SK-N-SH treated with all-trans-retinoic acid at 6 μM for 48 hours (cell line): Measurements from ENCODE around the gene MAN1A1.

Experiments
- ATAC-seq: fragments of 200-7000 bp; cut with Tn5 transposase; 3 replicates; pipeline ENCODE4 v1.9.1; 2020; ENCODE audit warnings: mild to moderate bottlenecking, moderate library complexity
- ARNTL ChIP-seq: fragments of 450-650 bp; formaldehyde crosslinking; IDR thresholded peaks from 2 replicates; pipeline ENCODE4 v1.5.0; 2020; ENCODE audit warnings: low read depth, mild to moderate bottlenecking, moderate library complexity, borderline replicate concordance
- BACH2 ChIP-seq: fragments of 250-450 bp; sonication (Bioruptor Pico); IDR thresholded peaks from 2 replicates; pipeline ENCODE4 v1.9.0; 2021; ENCODE audit warnings: mild to moderate bottlenecking, borderline replicate concordance
- CREB5 ChIP-seq: fragments of 250-450 bp; sonication (Bioruptor Pico); IDR thresholded peaks from 2 replicates; pipeline ENCODE4 v1.5.1; 2020; ENCODE audit warnings: low read depth, mild to moderate bottlenecking, moderate library complexity
- CSDC2 ChIP-seq: fragments of 250-450 bp; sonication (Bioruptor Pico); IDR thresholded peaks from 2 replicates; pipeline ENCODE4 v1.5.0; 2020; ENCODE audit warnings: mild to moderate bottlenecking, moderate library complexity
- ESRRG ChIP-seq: fragments of 250-450 bp; sonication (Bioruptor Pico); IDR thresholded peaks from 2 replicates; pipeline ENCODE4 v1.6.1; 2021; ENCODE audit warnings: mild to moderate bottlenecking
- GLIS3 ChIP-seq: fragments of 250-450 bp; sonication (Bioruptor Pico); IDR thresholded peaks from 2 replicates; pipeline ENCODE4 v1.5.0; 2020; ENCODE audit warnings: mild to moderate bottlenecking, moderate library complexity
- ISL1 ChIP-seq: fragments of 250-450 bp; sonication (Bioruptor Pico); IDR thresholded peaks from 2 replicates; pipeline ENCODE4 v2.1.2; 2022; ENCODE audit warnings: mild to moderate bottlenecking, moderate library complexity
- OSR1 ChIP-seq: fragments of 250-450 bp; sonication (Bioruptor Pico); IDR thresholded peaks from 2 replicates; pipeline ENCODE4 v1.8.0; 2022; ENCODE audit warnings: moderate library complexity, mild to moderate bottlenecking, inconsistent platforms
- PATZ1 ChIP-seq: fragments of 250-450 bp; sonication (Bioruptor Pico); IDR thresholded peaks from 2 replicates; pipeline ENCODE4 v1.8.0; 2020; ENCODE audit warnings: mild to moderate bottlenecking, moderate library complexity, borderline replicate concordance
- POU6F1 ChIP-seq: fragments of 250-450 bp; sonication (Bioruptor Pico); IDR thresholded peaks from 2 replicates; pipeline ENCODE4 v1.8.0; 2021; ENCODE audit warnings: low read depth, mild to moderate bottlenecking, moderate library complexity, borderline replicate concordance
- PPARA ChIP-seq: fragments of 250-450 bp; sonication (Bioruptor Pico); IDR thresholded peaks from 2 replicates; pipeline ENCODE4 v1.5.0; 2020; ENCODE audit warnings: mild to moderate bottlenecking, borderline replicate concordance
- RARB ChIP-seq: fragments of 250-450 bp; sonication (Bioruptor Pico); IDR thresholded peaks from 2 replicates; pipeline ENCODE4 v1.8.0; 2021; ENCODE audit warnings: mild to moderate bottlenecking, moderate library complexity
- SNAI2 ChIP-seq: fragments of 250-450 bp; sonication (Bioruptor Pico); IDR thresholded peaks from 2 replicates; pipeline ENCODE4 v1.5.0; 2020; ENCODE audit warnings: mild to moderate bottlenecking, moderate library complexity
- TCF4 ChIP-seq: fragments of 250-450 bp; sonication (Bioruptor Pico); IDR thresholded peaks from 2 replicates; pipeline ENCODE4 v1.8.0; 2021; ENCODE audit warnings: mild to moderate bottlenecking, moderate library complexity, borderline replicate concordance
- TOX ChIP-seq: fragments of 250-450 bp; sonication (Bioruptor Pico); IDR thresholded peaks from 2 replicates; pipeline ENCODE4 v1.8.0; 2021; ENCODE audit warnings: mild to moderate bottlenecking, moderate library complexity, borderline replicate concordance
- TSHZ2 ChIP-seq: fragments of 250-450 bp; sonication (Bioruptor Pico); IDR thresholded peaks from 2 replicates; pipeline ENCODE4 v1.5.0; 2020; ENCODE audit warnings: mild to moderate bottlenecking, moderate library complexity
- ZC3H10 ChIP-seq: fragments of 250-450 bp; sonication (Bioruptor Pico); IDR thresholded peaks from 2 replicates; pipeline ENCODE4 v1.5.1; 2021; ENCODE audit warnings: mild to moderate bottlenecking, moderate library complexity
- ZFP3 ChIP-seq: fragments of 250-450 bp; sonication (Bioruptor Pico); IDR thresholded peaks from 2 replicates; pipeline ENCODE4 v1.5.0; 2020; ENCODE audit warnings: mild to moderate bottlenecking, moderate library complexity
- ZFP30 ChIP-seq: fragments of 450-650 bp; formaldehyde crosslinking; IDR thresholded peaks from 2 replicates; pipeline ENCODE4 v1.5.0; 2022; ENCODE audit warnings: mild to moderate bottlenecking, moderate library complexity
- ZNF565 ChIP-seq: fragments of 450-650 bp; formaldehyde crosslinking; conservative IDR thresholded peaks from 2 replicates; pipeline ENCODE4 v1.5.0; 2020; ENCODE audit warnings: low read depth, mild to moderate bottlenecking, moderate library complexity
- ZNF70 ChIP-seq: fragments of 450-650 bp; formaldehyde crosslinking; IDR thresholded peaks from 2 replicates; pipeline ENCODE4 v1.5.0; 2020; ENCODE audit warnings: mild to moderate bottlenecking, moderate library complexity
- ZNF8 ChIP-seq: fragments of 450-650 bp; formaldehyde crosslinking; IDR thresholded peaks from 2 replicates; pipeline ENCODE4 v1.5.0; 2020; ENCODE audit warnings: mild to moderate bottlenecking, moderate library complexity

MAN1A1 gene

GRCh38 chr6:119255492-119255891, 94.1 kb downstream of the MAN1A1 start:
- ATAC-seq = no peak
- no peak for TF ChIP-seq ZC3H10 (CRISPR knock-in tag)
- no peak for TF ChIP-seq ZNF70 (CRISPR knock-in tag)
- no peak for TF ChIP-seq POU6F1

- no peak for ATAC-seq
- no peak for TF ChIP-seq SNAI2 (CRISPR knock-in tag)
- TF ChIP-seq ZNF8 = no peak
- TF ChIP-seq ZNF70 (CRISPR knock-in tag) = no peak
- TF ChIP-seq ZFP30 (CRISPR knock-in tag) = no peak
- no peak for TF ChIP-seq CSDC2 (CRISPR knock-in tag)
- no peak for TF ChIP-seq ARNTL
- TF ChIP-seq BACH2 (CRISPR knock-in tag) = no peak
- no peak for TF ChIP-seq GLIS3 (CRISPR knock-in tag)
- no peak for TF ChIP-seq PPARA (CRISPR knock-in tag)
- no peak for TF ChIP-seq OSR1 (CRISPR knock-in tag)
- no peak for TF ChIP-seq RARB (CRISPR knock-in tag)
- no peak for TF ChIP-seq ESRRG (CRISPR knock-in tag)
- TF ChIP-seq ZNF565 (CRISPR knock-in tag) = no peak
Measured at GRCh38 chr6:119250036-119250435, 99.5 kb downstream of the MAN1A1 start.

- TF ChIP-seq ISL1 (CRISPR knock-in tag) (no peak), ZNF565 (CRISPR knock-in tag) (no peak), ZFP3 (no peak)
- ATAC-seq = no peak
Measured at GRCh38 chr6:119249319-119249718, 100.2 kb downstream of the MAN1A1 start.

- ATAC-seq = no peak
- TF ChIP-seq BACH2 (CRISPR knock-in tag) (no peak), POU6F1 (no peak), RARB (CRISPR knock-in tag) (no peak), GLIS3 (CRISPR knock-in tag) (no peak), ZFP3 (no peak), TOX (CRISPR knock-in tag) (no peak)
Measured at GRCh38 chr6:119247504-119247903, 102.1 kb downstream of the MAN1A1 start.

GRCh38 chr6:119243657-119244056, 105.9 kb downstream of the MAN1A1 start:
- TF ChIP-seq BACH2 (CRISPR knock-in tag) = no peak
- TF ChIP-seq ZC3H10 (CRISPR knock-in tag) = no peak
- no peak for TF ChIP-seq ISL1 (CRISPR knock-in tag)
- TF ChIP-seq SNAI2 (CRISPR knock-in tag) = no peak
- TF ChIP-seq ARNTL = no peak
- no peak for TF ChIP-seq ZNF565 (CRISPR knock-in tag)
- TF ChIP-seq ZFP30 (CRISPR knock-in tag) = no peak
- TF ChIP-seq PATZ1 (CRISPR knock-in tag) = no peak
- TF ChIP-seq TCF4 (CRISPR knock-in tag) = no peak
- TF ChIP-seq OSR1 (CRISPR knock-in tag) = no peak
- TF ChIP-seq CREB5 (CRISPR knock-in tag) = no peak
- TF ChIP-seq ZNF70 (CRISPR knock-in tag) = no peak
- no peak for TF ChIP-seq RARB (CRISPR knock-in tag)
- TF ChIP-seq TSHZ2 = no peak
- TF ChIP-seq ESRRG (CRISPR knock-in tag) = no peak
- TF ChIP-seq GLIS3 (CRISPR knock-in tag) = no peak
- no peak for TF ChIP-seq TOX (CRISPR knock-in tag)
- no peak for TF ChIP-seq CSDC2 (CRISPR knock-in tag)
- TF ChIP-seq PPARA (CRISPR knock-in tag) = no peak
- TF ChIP-seq ZNF8 = no peak
- TF ChIP-seq, all 23 proteins: peak for 0
- no peak for ATAC-seq
